ENCODE data around the gene ZBTB17.

Gene ZBTB17

DNA sequence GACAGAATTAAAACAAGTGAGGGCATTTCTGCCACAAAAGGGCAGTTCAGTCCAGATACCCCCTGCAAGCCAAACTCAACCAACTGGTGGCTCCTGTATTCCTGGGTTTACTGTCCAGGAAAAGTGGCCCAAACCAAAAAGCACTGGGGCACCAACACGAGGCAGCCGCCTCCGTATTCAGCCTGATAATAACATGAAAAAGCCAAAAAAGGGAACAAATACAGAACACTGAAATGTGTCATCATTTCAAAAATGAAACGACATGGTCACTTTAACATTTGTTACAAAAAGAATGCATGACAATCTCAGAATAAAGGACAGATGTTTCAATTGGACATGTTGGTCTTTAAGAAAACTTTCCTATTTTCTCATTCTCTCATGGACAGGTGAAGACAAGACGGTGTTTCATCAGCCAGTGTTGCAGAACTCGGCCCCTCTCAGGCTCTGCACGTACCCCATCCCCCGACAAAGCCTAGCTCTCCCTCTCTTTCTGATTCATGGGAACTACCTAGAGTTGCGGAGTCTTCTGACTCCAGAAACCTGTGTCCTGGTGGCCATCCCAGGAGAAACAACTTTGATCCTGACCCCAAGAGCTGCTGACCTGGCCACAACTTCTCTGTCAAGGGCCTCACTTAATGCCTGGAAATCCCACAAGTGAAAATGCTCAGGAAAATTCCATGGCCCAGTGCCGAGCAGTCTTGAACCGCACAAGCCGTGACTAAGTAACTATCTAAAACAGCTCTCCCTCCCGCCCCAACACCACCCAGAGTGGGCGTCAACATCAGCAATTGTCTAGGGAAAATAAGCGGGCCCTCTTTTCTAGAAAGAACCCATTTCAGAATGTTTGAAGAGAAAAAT, 27.1 kb downstream of the ZBTB17 start:
- TF ChIP-seq CTCF (IDR thresholded peaks at IDR 0.05) (no peak), ZFX (IDR thresholded peaks at IDR 0.05; ENCODE audit: borderline replicate concordance) (no peak)
- H3K27ac ChIP-seq = no peak overlapping the region

- TF ChIP-seq CTCF (IDR thresholded peaks at IDR 0.05) (no peak), ZFX (IDR thresholded peaks at IDR 0.05; ENCODE audit: borderline replicate concordance) (no peak)
- H3K27ac ChIP-seq = no peak overlapping the region
Observed at GRCh38 chr1:15948091-15948591, 27.8 kb downstream of the ZBTB17 start.

- no peak overlapping the region for H3K27ac ChIP-seq
- no peak for TF ChIP-seq CTCF (IDR thresholded peaks at IDR 0.05)
- no peak for TF ChIP-seq ZFX (IDR thresholded peaks at IDR 0.05; ENCODE audit: borderline replicate concordance)
Observed at GRCh38 chr1:15947382-15948090, 28.4 kb downstream of the ZBTB17 start.

- H3K27ac ChIP-seq = no peak overlapping the region
Observed at GRCh38 chr1:15946571-15947381, 29.1 kb downstream of the ZBTB17 start.

GRCh38 chr1:15945832-15946448, 30.0 kb downstream of the ZBTB17 start:
- no peak overlapping the region for H3K27ac ChIP-seq
- TF ChIP-seq ZFX (IDR thresholded peaks at IDR 0.05; ENCODE audit: borderline replicate concordance) = no peak
- no peak for TF ChIP-seq CTCF (IDR thresholded peaks at IDR 0.05)

More at GRCh38 chr1:15946571-15947381, 29.1 kb downstream of the ZBTB17 start:
- TF ChIP-seq ZFX (IDR thresholded peaks at IDR 0.05; ENCODE audit: borderline replicate concordance) = no peak
- no peak for TF ChIP-seq CTCF (IDR thresholded peaks at IDR 0.05)

DNA sequence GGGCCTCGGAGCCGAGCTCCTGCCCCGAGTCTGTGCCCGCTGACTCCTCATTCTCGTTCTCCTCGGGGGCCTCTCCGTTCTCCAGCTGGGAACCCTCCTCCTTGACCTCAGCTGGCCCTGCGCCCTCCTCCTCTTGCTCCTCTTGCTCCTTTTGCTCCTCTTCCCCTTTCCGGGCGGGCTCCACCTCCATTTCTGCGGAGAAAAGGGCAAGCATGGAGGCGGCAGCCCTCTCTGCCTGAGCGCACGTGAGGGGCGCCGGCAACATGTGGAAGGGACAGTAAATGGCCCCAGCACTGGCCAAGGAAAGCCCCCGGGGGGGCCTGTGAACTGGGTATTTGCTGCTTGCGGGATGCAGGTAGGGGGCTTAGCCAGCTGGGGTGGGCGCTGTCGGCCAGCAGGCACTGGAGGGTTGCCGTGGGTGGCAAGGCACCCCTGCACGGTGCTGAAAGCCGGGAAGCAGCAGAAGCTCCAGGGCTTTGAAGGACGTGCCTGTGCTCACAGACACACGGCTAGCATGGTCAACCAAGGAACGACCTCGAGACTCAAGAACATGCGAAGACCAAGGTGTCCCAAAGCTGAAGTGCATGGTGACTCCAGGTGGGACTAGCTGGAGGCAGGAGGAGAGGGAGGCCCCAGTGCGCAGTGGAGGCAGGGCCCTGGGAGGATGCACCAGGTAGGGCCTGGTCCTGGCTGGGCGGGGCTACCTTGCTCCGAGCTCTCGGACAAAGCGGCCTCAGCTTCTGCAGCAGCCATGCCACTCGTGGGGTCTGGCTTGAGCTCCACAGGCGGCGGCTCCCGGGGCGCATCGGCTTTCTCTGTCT, 30.7 kb downstream of the ZBTB17 start:
- no peak overlapping the region for H3K27ac ChIP-seq
- TF ChIP-seq ZFX (IDR thresholded peaks at IDR 0.05; ENCODE audit: borderline replicate concordance) (no peak), CTCF (IDR thresholded peaks at IDR 0.05) (no peak)
